PC-9 (cell line): ENCODE measurements around the gene ZNF653.

ENCODE experiments used
- EZH2 ChIP-seq: fragments of 200-600 bp; sonication (generic); IDR thresholded peaks from 2 replicates; pipeline ENCODE4 v1.8.0; 2017; ENCODE audit warnings: antibody characterized with exemption, low read depth
- TF ChIP-seq, protein P1 (sequence below): fragments of 200-600 bp; sonication (generic); conservative IDR thresholded peaks from 2 replicates; pipeline ENCODE4 v1.6.1; 2017; ENCODE audit warnings: mixed run types, antibody characterized with exemption, mild to moderate bottlenecking, moderate library complexity

DNA sequence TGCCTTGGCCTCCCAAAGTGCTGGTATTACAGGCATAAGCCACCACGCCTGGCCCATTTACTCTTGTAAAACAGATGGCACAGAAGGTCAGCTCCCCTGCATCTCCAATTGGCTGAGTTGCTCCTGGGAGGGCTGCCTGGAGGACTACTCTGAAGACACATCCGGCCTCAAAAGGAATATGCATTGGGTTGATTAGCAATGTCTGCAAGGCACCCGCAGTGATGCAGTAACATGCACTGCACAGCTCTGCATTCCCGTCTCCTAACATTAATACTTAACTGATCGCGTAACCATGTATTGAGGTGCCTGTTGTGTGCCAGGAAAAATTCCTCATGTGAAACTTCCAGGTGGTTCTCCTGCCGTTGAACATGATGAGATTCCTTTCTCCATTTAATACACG is 29.8 kb downstream of the ZNF653 start:
- TF ChIP-seq, protein P1, sequence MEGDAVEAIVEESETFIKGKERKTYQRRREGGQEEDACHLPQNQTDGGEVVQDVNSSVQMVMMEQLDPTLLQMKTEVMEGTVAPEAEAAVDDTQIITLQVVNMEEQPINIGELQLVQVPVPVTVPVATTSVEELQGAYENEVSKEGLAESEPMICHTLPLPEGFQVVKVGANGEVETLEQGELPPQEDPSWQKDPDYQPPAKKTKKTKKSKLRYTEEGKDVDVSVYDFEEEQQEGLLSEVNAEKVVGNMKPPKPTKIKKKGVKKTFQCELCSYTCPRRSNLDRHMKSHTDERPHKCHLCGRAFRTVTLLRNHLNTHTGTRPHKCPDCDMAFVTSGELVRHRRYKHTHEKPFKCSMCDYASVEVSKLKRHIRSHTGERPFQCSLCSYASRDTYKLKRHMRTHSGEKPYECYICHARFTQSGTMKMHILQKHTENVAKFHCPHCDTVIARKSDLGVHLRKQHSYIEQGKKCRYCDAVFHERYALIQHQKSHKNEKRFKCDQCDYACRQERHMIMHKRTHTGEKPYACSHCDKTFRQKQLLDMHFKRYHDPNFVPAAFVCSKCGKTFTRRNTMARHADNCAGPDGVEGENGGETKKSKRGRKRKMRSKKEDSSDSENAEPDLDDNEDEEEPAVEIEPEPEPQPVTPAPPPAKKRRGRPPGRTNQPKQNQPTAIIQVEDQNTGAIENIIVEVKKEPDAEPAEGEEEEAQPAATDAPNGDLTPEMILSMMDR, result no peak
- no peak for TF ChIP-seq EZH2
